ENCODE results near the gene BPTF. TPM values are rescaled to one million over a fixed set of nuclear protein-coding genes. Genes with fewer than 3 reads are reported as not detected.
A peak's percentile ranks its signal among the peaks of the same experiment; 100 is the strongest.

Gene BPTF
- total RNA-seq, 2 experiments from 2014 or later, result 117 to 125 TPM

DNA sequence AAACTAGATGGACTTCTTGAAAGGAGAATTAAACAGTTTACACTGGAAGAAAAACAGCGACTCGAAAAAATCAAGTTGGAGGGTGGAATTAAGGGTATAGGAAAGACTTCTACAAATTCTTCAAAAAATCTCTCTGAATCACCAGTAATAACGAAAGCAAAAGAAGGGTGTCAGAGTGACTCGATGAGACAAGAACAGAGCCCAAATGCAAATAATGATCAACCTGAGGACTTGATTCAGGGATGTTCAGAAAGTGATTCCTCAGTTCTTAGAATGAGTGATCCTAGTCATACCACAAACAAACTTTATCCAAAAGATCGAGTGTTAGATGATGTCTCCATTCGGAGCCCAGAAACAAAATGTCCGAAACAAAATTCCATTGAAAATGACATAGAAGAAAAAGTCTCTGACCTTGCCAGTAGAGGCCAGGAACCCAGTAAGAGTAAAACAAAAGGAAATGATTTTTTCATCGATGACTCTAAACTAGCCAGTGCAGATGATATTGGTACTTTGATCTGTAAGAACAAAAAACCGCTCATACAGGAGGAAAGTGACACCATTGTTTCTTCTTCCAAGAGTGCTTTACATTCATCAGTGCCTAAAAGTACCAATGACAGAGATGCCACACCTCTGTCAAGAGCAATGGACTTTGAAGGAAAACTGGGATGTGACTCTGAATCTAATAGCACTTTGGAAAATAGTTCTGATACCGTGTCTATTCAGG, 85.9 kb downstream of the BPTF start:
- Mint-ChIP-seq H3K36me3 (ENCODE audit: low read depth) (peaks cover 91% of the 10 kb centered on the region), H3K27ac (peak overlapping the region; percentile 52), H3K27me3 (no peaks in the 10 kb centered on the region), H3K4me1 (ENCODE audit: low read depth) (peaks cover 21% of the 10 kb centered on the region), H3K4me3 (no peak overlapping the region), H3K9me3 (no peaks in the 10 kb centered on the region)
- Histone ChIP-seq H3K27ac (ENCODE audit: low read depth in 1 of 2, low read length in 2 of 2) (no peak overlapping the region), H3K9me3 (ENCODE audit: control insufficient read depth in 1 of 2, insufficient read depth in 1 of 2, low read length in 2 of 2) (no peaks in the 10 kb centered on the region), H3K36me3 (ENCODE audit: insufficient read depth, low read length) (peaks cover 74% of the 10 kb centered on the region), H3K27me3 (ENCODE audit: control insufficient read depth in 1 of 2, insufficient read depth in 2 of 2, low read length in 2 of 2) (no peaks in the 10 kb centered on the region), H3K4me3 (ENCODE audit: low read length) (no peak overlapping the region), H3K4me1 (ENCODE audit: insufficient read depth, low read length) (no peaks in the 10 kb centered on the region)
- no peak for DNase-seq
- intact Hi-C loops (cut with DNase I, micrococcal nuclease), result loop anchor here in 1 of 2 experiments (10.0 kb wide), 1 partner anchor 176 kb away; no protein-coding TSS in a partner anchor
- TF ChIP-seq, protein P1, sequence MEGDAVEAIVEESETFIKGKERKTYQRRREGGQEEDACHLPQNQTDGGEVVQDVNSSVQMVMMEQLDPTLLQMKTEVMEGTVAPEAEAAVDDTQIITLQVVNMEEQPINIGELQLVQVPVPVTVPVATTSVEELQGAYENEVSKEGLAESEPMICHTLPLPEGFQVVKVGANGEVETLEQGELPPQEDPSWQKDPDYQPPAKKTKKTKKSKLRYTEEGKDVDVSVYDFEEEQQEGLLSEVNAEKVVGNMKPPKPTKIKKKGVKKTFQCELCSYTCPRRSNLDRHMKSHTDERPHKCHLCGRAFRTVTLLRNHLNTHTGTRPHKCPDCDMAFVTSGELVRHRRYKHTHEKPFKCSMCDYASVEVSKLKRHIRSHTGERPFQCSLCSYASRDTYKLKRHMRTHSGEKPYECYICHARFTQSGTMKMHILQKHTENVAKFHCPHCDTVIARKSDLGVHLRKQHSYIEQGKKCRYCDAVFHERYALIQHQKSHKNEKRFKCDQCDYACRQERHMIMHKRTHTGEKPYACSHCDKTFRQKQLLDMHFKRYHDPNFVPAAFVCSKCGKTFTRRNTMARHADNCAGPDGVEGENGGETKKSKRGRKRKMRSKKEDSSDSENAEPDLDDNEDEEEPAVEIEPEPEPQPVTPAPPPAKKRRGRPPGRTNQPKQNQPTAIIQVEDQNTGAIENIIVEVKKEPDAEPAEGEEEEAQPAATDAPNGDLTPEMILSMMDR (IDR thresholded peaks at IDR 0.05), result no peak
- CTCF ChIA-PET, result no interaction called here
- POLR2A ChIA-PET, result no interaction called here
- no peak for ATAC-seq (ENCODE audit: poor library complexity)

DNA sequence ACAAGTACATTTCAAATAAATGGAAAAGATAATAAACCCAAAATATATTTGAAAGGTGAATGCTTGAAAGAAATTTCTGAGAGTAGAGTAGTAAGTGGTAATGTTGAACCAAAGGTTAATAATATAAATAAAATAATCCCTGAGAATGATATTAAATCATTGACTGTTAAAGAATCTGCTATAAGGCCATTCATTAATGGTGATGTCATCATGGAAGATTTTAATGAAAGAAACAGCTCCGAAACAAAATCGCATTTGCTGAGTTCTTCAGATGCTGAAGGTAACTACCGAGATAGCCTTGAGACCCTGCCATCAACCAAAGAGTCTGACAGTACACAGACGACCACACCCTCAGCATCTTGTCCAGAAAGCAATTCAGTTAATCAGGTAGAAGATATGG, 86.8 kb downstream of the BPTF start:
- Histone ChIP-seq H3K27ac (ENCODE audit: low read depth in 1 of 2, low read length in 2 of 2) (no peak overlapping the region), H3K4me3 (ENCODE audit: low read length) (no peak overlapping the region), H3K9me3 (ENCODE audit: control insufficient read depth in 1 of 2, insufficient read depth in 1 of 2, low read length in 2 of 2) (no peaks in the 10 kb centered on the region), H3K27me3 (ENCODE audit: control insufficient read depth in 1 of 2, insufficient read depth in 2 of 2, low read length in 2 of 2) (no peaks in the 10 kb centered on the region), H3K4me1 (ENCODE audit: insufficient read depth, low read length) (no peaks in the 10 kb centered on the region), H3K36me3 (ENCODE audit: insufficient read depth, low read length) (peaks cover 68% of the 10 kb centered on the region)
- peak overlapping the region; percentile 38 for H3K27ac Mint-ChIP-seq
- H3K4me3 Mint-ChIP-seq, result no peak overlapping the region
- peaks cover 84% of the 10 kb centered on the region for H3K36me3 Mint-ChIP-seq (ENCODE audit: low read depth)
- intact Hi-C loops (cut with DNase I, micrococcal nuclease), result loop anchor here in 1 of 2 experiments (10.0 kb wide), 1 partner anchor 177 kb away; no protein-coding TSS in a partner anchor
- H3K27me3 Mint-ChIP-seq, result no peaks in the 10 kb centered on the region
- ChIA-PET CTCF (no interaction called here), POLR2A (no interaction called here)
- DNase-seq, result no peak
- no peaks in the 10 kb centered on the region for H3K9me3 Mint-ChIP-seq
- TF ChIP-seq, protein P1 (IDR thresholded peaks at IDR 0.05), result no peak
- no peak for ATAC-seq (ENCODE audit: poor library complexity)
- peaks cover 21% of the 10 kb centered on the region for H3K4me1 Mint-ChIP-seq (ENCODE audit: low read depth)

DNA sequence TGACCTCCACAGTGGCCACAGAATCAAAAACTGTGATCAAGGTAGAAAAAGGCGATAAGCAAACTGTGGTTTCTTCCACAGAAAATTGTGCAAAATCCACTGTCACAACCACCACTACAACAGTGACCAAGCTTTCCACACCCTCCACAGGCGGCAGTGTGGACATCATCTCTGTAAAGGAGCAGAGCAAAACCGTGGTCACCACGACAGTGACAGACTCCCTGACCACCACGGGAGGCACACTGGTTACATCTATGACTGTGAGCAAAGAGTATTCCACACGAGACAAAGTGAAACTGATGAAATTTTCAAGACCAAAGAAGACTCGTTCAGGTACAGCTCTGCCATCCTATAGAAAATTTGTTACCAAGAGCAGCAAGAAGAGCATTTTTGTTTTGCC, 87.4 kb downstream of the BPTF start:
- Mint-ChIP-seq H3K4me1 (ENCODE audit: low read depth) (peaks cover 21% of the 10 kb centered on the region), H3K27ac (peak overlapping the region; percentile 38), H3K36me3 (ENCODE audit: low read depth) (peaks cover 79% of the 10 kb centered on the region), H3K9me3 (no peaks in the 10 kb centered on the region), H3K4me3 (no peak overlapping the region), H3K27me3 (no peaks in the 10 kb centered on the region)
- ChIA-PET CTCF (no interaction called here), POLR2A (no interaction called here)
- intact Hi-C loops (cut with DNase I, micrococcal nuclease), result loop anchor here in 1 of 2 experiments (10.0 kb wide), 1 partner anchor 178 kb away; no protein-coding TSS in a partner anchor
- no peak for ATAC-seq (ENCODE audit: poor library complexity)
- no peaks in the 10 kb centered on the region for H3K9me3 ChIP-seq (ENCODE audit: control insufficient read depth in 1 of 2, insufficient read depth in 1 of 2, low read length in 2 of 2)
- TF ChIP-seq, protein P1 (IDR thresholded peaks at IDR 0.05), result no peak
- H3K36me3 ChIP-seq (ENCODE audit: insufficient read depth, low read length), result peaks cover 67% of the 10 kb centered on the region
- no peak for DNase-seq
- H3K27ac ChIP-seq (ENCODE audit: low read depth in 1 of 2, low read length in 2 of 2), result no peak overlapping the region
- H3K27me3 ChIP-seq (ENCODE audit: control insufficient read depth in 1 of 2, insufficient read depth in 2 of 2, low read length in 2 of 2), result no peaks in the 10 kb centered on the region
- no peaks in the 10 kb centered on the region for H3K4me1 ChIP-seq (ENCODE audit: insufficient read depth, low read length)
- H3K4me3 ChIP-seq (ENCODE audit: low read length), result no peak overlapping the region

All from CD4-positive, alpha-beta T cell (primary cell).